Daoy (cell line): ENCODE measurements around the gene SLC1A4. TPM values are rescaled to one million over a fixed set of nuclear protein-coding genes. Genes with fewer than 3 reads are reported as not detected.
"Not testable (repeated sequence)": the region's sequence is repeated elsewhere in the genome, so short reads cannot be mapped to it uniquely, and the experiment has no call there.

Experiments
- DNase-seq: peaks from one replicate; pipeline ENCODE4 v3.0.0-alpha.2; 2015; ENCODE audit warnings: low read depth
- total RNA-seq: library from RNA; depleted of rRNA; stranded (reverse); fragments of >200 nt; shearing (Covaris generic); gene quantifications from 2 replicates; pipeline ENCODE4 v1.2.3, GENCODE V29; 2014

Gene SLC1A4
- total RNA-seq, 1 experiment from 2014 or later = 14.0 TPM

DNA sequence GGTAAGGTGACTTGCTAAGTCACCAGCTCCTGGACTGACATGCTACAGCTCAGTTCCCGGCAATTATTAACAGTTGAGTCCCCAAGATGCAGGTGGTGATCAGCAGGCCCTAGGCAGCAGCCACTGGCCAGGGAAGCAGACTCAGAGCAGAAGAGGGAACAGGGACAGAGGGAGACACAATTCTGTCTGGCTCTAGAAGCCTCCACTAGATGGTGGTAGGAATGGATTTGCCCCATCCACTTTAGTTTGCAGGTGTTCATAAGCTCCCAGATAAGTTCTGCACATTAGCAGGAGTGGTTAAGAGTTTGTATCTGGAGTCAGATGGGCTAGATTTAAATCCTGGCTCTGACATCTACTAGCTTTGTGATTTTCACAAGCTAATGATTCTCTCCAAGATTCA lies 25.5 kb upstream of the SLC1A4 start:
- DNase-seq = no peak

DNA sequence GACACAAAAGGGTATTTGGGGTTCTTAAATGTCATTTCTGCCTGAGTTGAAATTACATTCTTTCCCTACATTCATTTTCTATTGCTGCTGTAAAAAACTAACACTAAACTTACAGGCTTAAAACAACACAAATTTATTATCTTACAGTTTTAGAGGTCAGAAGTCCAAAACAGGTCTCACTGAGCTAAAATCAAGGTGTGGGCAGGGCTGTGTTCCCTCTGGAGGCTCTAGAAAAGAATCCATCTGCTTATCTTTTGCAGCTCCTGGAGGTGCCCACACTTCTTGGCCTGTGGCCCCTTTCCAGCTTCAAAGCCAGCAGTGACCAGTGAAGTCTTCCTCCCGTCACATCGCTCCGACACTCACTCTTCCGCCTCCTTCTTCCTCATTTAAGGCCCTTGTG lies 23.2 kb upstream of the SLC1A4 start:
- DNase-seq = no peak

DNA sequence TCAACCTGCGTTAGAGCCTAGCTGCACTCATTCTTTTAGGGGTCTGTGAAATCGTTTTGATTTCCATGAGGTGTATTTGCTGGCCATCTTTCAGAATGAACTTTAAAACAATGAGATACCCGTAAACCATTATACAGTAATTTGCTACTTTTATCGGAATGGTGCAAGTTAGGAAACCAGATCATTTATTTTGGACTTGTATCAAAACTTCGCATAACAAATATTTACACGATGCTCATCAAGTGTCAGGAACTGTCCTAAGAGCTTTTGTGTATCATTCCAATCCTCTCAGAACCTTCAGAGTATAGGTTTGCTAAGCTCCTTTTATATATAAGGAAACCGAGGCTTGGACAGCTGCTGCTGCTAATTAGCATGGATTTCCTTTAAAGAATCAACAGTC lies 22.4 kb upstream of the SLC1A4 start:
- no peak for DNase-seq

DNA sequence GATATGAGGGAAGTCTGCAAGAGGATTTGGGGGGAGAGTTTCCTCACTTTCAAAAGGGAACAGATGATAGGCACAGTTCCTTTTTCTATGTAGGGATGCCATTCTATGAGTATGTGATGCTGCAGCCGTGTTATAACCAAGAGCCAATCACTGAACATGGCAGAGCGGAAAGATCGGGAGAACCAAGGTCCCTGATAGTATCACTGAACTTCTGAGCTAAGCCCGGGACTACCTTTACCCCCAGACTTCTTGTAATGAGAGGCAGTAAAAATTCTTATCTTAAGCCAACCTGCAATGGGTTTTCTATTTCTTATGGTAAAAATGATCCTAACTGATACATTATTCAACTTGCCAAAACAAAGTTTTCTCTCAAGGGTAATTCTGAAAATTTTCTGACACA lies 21.6 kb upstream of the SLC1A4 start:
- no peak for DNase-seq

DNA sequence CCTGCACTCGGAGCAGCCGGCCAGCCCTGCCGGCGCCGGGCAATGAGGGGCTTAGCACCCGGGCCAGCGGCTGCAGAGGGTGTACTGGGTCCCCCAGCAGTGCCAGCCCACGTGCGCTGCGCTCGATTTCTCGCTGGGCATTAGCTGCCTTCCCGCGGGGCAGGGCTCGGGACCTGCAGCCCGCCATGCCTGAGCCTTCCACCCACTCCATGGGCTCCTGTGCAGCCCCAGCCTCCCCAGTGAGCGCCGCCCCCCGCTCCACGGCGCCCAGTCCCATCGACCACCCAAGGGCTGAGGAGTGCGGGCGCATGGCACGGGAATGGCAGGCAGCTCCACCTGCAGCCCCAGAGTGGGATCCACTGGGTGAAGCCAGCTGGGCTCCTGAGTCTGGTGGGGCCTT lies 20.1 kb upstream of the SLC1A4 start:
- not testable (repeated sequence) for DNase-seq

DNA sequence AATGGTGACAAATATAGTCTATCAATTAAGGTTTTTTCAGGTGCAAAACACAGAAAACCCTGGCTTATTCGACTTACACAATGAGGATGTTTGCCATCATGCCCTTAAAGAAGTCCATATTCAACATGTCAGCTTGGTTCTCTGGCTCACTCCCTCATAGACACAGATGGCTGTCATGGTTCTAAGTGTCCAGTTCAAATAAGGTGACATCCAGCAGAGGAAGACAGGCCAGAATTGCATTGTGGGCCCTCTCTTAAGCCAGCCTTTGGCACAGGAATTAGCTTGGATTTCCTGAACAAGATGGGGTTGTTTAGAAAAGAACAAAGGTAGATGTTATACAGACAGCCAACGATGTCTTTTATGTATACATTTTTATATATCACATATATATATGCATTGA lies 18.7 kb upstream of the SLC1A4 start:
- DNase-seq = no peak

DNA sequence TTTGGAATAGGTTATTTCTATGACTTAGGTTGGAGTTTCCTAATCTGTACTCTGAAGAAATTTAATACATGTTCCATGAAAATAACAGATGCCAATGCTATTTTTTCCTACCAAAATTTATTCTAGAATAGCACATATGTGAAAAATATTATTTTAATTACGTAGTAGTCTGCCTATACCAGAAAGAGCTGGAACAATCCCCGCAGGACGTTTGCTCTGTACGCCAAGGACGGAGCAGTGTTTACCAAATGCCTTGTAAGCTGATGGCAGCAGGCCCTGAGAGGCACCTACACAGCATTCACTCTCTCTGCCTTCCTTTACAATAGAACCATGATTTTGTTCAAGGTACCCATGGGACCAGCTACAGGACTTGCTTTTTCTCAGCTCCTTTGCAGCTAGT lies 16.8 kb upstream of the SLC1A4 start:
- no peak for DNase-seq

DNA sequence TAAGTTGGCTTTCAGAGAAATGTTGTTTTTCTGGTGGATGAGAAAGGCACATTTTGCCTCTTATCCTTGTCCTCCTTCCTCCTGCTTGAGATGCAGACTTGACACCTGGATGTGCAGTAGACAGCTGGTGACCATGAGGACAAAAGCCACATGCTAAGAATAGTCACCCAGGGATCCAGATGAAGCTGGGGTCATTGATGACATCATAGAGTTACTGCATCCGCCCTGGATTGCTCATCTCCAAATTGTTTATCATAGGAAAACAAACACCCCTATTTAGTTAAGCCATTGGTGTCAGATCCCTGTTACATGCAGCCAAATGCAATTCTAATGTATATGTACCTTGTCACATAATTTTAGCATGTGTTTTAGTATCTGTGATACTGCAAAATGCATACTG lies 16.3 kb upstream of the SLC1A4 start:
- DNase-seq = peak; percentile 22

DNA sequence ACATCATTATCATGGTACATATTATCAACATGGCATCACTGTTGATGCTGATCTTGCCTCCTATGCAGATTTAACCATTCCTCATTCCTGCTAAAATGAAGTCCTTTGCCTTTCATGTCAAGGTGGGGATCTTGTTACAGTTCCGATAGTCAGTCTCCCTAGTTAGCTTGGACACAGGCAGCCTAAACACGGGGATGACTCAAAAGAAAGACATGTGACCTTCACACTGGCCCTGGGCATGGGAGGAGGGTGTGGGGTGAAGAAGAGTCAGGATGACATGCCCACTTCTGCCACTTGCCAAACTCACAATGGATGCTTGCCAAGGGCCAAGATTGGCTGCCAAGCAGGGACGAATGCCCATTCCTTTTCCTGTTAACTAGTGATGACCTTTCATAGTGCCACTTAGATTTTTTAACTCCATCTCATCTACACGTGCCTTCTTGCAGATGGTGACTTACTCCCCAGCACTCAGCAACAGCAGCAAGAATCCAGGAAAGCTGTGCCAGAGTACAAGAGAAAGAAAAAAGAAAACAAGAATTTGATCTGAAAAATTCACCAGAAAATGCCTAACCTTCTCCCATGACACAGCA lies 13.9 kb upstream of the SLC1A4 start:
- DNase-seq = peak; percentile 80

DNA sequence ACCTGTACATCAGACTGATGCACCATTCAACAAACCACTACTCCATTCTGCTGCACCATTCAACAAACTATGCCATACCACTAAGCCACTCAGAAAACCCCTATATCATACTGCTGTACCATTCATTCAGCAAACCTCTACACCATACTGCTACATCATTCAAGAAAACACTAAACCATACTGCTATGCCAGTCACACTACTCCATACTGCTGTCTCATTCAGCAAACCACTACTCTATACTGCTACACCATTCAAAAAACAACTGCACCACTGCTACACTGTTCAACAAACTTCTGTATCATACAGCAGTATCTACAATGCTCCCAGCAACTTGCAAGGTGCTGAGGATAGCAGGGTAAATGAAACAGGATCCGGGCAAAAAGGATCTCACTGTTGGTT lies 12.9 kb upstream of the SLC1A4 start:
- no peak for DNase-seq

DNA sequence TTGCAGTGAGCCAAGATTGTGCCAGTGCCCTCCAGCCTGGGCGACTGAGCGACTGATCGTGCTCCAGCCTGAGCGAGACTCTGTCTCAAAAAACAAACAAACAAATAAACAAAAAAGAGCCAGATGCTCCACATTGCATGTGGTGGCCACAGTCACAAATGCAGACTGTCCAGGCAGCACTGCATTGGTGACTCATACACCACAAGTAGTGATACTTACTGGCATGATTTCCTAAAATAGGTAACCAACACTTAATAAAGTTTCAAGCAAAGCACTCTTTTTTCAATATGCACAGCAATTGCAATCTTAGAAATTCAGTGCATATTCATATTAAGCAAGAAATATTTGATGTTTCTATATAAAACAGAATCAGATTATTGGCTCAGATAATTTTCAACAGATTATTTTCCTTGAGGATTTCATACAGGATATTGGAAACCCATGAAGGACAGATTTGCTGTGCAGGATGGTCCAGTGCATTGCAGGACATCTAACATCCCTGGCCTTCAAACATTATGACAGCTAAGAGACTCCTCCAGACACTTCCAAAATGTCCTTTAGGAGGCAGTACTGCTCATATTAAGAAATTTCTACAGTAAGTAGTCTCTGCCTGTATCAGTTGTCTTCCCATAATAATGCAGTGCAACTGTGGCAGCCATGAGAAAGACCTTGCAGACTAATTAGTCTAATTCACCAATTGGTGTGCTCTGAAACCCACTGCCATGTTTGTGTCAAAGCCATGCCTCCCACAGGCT lies 10.5 kb upstream of the SLC1A4 start:
- DNase-seq = peak; percentile 11

DNA sequence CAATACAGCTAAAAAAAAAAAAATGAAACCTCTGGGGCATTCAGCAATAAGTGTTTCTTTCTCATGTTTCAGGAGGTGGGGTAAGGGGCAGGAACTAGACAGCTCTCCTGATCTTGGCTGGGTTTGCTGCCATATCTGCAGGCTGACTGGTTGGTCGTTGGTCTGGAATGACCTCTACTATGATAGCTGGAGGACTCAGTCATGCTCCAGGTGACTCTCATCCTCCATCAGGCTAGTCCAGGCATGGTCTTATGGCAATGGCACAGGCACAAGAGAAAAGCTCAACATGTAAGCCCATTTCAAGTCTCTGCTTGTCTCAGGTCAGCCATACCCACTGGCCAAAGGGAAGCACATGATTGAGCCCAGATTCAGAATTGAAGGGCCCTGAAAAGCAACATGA lies 9.5 kb upstream of the SLC1A4 start:
- DNase-seq = no peak

DNA sequence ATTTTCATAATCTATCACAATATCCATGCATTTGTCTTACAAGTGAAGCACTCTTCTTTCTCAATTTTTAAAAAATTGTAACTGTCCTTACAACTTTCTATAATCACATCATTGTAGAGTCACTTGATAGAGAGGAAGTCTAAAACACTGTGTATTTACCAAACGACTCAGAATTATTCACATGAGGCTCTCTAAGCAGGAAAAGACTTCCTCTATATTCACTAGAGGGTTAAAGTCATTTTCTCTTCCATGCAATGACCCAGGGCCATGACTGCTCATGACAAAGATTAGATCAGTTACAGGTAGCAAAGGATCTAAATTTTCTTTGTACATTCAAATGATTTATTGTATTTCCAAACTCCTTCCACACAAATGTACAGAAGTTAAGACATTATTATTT lies 9.0 kb upstream of the SLC1A4 start:
- no peak for DNase-seq

DNA sequence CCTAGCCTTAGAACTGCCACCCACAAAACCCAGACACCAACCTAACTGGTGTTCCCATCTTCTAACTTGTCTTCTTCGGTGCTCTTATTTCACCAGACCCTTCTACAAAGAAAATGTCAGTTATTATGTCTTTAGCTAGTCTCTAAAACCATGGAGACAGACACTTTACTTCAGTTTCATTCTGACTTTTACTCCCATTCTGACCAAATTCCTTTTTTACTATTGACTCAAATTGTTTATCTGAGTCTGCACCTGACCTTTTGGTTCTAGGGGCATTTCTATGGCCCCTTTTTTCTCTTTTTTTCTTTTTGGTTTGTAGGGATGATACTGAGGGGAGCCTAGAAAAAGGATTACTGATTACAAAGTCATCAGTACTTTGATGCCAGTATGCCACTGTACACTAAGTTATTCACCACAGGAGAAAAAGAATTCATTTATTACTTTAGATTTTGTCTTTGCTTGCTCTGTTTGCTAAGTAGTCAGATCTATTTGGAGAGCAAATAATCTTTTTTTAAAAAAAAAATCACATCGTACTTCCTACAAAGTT lies 6.8 kb upstream of the SLC1A4 start:
- no peak for DNase-seq

DNA sequence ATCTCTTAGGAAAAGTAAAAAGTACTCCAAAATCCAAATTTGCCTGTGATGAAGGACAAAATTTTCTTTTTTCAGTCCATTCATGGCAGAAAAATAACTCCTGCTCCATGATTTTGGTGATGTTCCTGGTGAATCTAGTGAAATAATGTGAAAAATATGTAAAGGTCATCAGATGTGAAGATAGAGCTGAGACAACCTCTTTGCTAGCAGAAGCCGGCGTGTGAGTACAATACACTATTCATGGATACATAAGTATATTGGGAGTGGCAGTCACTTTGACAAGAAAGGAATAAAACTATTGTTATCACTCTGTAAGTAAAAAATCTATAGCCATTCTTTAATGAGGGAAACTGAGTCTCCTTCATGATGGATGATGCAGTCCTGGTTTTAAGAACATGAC lies 6.3 kb upstream of the SLC1A4 start:
- no peak for DNase-seq

DNA sequence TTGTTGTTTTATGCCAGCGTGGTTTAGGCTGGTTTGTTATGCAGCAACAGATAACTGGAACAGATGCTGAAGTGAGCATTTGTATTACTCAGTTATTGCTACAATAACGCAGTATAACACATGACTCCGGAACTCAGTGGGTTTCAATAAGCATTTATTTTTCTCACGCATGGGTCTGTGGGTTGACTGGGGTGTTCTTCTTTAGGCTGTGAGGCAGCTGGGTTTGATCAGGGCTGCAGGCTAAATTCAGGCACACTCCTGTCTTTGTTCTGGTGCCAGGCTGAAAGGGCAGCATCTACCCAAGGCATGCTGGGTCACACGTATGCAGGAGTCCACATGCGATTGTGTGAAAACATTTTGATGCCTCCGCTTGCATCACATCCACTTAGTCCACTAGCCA lies 3.8 kb upstream of the SLC1A4 start:
- no peak for DNase-seq

DNA sequence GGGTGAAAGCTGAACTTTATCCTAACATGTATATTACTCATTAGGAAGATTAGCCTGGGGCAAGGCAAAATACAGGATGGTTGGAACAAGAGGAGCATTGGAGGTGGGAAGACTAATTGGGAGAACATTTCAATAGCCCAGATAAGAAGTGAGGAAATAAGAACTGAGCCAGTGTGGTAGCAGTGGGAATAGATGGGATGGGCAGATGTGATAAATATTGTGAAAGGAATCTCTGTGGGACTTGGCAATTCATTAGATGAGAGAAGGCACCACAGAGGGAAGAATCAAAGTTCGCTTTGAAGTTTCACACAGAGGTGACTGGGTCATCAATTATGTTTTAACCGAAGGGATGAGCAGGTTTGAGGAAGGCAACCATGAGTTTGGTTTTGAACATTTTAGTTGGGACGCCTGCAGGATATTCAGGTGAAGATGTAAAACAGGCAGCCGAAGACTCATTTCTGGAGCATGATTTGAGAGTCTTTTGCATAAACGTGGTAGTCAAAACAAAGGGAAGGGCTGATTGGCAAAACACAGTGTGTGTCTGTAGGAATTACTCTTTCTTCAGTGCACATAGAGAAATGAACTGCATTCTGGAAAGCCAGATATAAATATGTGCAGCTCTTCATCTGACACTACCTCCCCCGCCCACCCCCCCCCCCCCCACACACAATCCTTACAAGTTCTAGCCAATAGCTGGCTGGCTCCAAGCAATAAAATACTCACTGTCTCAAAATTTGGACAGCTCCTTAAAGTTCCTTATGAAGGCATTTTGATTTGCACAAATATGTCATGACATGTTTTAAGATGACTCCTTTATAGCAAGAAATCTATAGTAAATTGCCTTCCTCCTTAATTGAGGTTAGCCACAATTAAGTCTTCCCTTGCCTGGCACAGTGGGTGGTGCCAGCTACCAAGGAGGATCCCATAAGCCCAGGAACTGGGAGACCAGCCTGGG lies 1.9 kb upstream of the SLC1A4 start:
- peak; percentile 38 for DNase-seq

DNA sequence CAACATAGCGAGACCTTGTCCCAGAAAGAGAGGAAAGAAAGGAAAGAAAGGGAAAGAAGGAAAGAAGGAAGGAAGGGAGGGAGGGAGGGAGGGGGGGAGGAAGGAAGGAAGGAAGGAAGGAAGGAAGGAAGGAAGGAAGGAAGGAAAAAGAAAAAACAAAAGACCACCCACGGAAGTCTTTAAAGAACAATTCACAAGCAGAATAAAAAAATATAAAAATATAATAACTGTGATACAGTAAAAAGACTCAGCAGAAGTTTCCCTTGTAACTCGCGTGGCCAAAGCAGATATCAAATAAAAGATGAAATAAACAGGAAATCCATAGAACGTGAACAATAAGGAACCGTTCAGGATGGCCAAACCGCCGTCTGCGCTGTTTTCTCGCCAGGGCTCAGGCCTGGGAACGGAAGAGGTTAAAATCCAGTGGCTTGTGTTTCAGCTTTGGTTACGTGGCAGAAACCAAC lies 1.2 kb upstream of the SLC1A4 start:
- DNase-seq = no peak

DNA sequence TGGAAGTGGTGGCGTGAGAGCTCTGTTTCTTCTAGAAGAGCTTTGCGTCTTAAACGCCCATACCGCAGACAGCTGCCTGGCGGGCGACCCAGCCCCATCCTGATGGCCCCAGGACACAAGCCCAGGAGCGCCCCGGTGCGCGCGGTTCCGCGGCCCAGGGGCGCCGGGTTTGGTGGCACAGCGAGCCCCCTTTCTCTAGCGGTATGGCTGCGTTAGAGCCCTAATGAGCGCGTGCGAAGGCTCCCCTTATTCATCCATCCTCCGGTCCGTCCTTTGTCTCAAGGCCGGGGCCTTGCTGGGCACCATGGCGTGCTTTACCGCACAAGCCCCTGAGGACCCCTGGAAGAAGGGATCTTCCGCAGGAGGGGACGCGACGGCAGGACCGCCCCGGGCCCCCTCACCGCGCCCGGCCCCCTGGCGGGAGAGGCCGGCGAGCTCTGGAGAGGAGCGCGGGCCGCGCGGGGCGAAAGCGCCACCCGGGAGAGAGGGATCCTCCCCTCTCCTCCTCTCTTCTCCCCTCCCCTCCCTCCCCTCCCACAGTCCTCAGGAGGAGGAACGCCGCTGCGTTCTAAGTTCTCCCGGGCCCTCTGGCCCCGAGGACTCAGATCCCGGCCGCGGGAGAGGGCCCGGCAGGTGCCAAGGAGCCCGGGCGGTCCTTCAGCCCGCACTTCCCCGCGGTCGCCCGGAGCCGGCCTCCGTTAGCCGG lies 626 bp upstream of the SLC1A4 start:
- DNase-seq = peak; percentile 91

DNA sequence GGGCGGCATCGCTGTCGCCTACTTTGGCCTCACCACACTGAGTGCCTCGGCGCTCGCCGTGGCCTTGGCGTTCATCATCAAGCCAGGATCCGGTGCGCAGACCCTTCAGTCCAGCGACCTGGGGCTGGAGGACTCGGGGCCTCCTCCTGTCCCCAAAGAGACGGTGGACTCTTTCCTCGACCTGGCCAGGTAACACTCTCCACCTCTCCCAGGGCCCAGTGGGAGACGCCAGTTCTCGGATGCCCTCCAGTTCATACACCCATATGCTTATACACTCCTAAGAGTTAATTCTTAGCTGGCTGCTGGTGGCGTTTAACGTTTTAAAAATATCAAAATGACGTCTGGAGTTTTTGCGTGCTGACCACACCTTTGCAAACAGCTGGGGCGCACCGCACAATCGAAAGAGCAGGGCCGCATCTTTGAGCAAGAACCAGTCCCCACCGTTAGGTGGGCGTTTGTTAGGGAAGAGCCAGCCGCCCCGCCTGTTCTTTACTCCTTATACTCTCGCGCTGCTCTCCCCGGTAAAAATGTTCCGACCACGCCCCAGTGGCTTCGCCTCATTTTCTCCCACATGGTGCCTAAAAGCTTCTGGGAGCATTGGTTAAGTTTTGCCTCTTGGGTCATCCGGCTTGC lies 899 bp downstream of the SLC1A4 start:
- DNase-seq = no peak

DNA sequence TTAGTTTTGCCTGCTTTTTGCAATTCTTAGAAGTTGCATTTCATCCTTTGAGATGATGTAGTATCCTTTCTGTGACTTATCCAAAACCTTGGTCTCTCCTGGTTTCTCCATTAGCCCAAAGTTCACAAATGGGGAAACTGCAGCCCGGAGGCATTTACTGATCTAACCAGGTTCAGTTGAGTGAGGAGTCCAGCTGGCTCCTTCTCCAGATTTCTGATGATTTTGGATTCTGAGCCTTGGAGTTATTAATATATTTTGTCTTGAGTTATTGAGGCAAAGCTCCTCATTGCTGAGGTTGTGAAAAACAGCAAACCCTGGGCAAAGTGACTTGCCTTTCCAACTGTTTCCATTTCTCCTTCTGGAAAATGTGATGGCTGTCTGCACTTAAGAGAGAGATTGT lies 1.7 kb downstream of the SLC1A4 start:
- DNase-seq = no peak
